ENCODE data around the gene FCHO1. TPM values are rescaled to one million over a fixed set of nuclear protein-coding genes. Genes with fewer than 3 reads are reported as not detected.
"Not testable (repeated sequence)": the region's sequence is repeated elsewhere in the genome, so short reads cannot be mapped to it uniquely, and the experiment has no call there.

The FCHO1 gene
- total RNA-seq, 2 experiments from 2014 or later: 40.7 to 43.1 TPM

DNA sequence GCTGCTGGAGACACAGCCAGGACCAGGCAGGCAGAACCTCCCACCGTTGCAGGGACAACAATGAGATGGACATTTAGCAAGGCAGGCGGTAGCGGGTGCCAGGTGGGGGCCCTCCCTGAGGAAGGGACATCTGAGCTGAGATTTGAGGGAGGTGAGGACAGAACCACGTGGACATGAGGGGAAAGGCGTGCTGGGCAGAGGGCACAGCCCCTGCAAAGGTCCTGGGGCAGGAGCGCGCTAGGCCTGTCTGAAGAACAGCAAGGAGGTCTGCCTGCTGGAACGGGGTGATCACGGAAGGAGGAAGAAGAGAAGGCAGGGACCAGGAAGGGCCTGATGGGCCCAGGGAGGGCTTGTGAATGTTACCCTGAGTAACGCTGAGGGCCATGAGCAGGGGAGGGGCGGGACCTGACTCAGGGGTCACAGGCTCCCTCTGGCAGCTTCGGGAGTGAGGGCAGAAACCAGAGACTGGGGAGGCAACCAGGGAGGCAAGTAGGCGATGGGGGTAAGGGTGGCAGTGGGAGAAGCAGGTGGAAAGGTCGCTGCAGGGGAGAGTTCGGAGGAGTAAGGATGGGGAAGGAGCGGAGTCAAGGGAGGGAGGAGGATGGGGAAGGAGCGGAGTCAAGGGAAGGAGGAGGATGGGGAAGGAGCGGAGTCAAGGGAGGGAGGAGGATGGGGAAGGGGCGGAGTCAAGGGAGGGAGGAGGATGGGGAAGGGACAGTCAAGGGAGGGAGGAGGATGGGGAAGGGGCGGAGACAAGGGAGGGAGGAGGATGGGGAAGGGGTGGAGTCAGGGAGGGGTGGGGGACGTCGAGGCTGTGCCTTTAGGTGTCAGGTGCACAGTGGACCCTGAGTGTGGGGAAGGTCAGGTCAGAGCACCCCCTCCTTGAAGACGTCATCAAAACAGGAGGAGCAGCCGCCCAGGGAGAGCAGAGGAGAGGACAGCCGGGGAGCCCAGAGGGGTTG is 28.0 kb downstream of the FCHO1 start:
- no peak overlapping the region for H3K4me3 Mint-ChIP-seq
- H3K36me3 Mint-ChIP-seq (ENCODE audit: low read depth): peaks cover 77% of the 10 kb centered on the region

GRCh38 chr19:17780781-17781180 is 29.5 kb downstream of the FCHO1 start:
- peaks cover 51% of the 10 kb centered on the region for H3K36me3 ChIP-seq (ENCODE audit: insufficient read depth, low read length)
- Mint-ChIP-seq H3K4me3 (no peak overlapping the region), H3K27ac (no peak overlapping the region), H3K36me3 (ENCODE audit: low read depth) (peaks cover 68% of the 10 kb centered on the region), H3K4me1 (ENCODE audit: low read depth) (peaks cover 15% of the 10 kb centered on the region), H3K27me3 (no peaks in the 10 kb centered on the region), H3K9me3 (no peaks in the 10 kb centered on the region)
- no peaks in the 10 kb centered on the region for H3K9me3 ChIP-seq (ENCODE audit: control insufficient read depth in 1 of 2, insufficient read depth in 1 of 2, low read length in 2 of 2)
- POLR2A ChIA-PET: no interaction called here
- DNase-seq: no peak
- no peaks in the 10 kb centered on the region for H3K27me3 ChIP-seq (ENCODE audit: control insufficient read depth in 1 of 2, insufficient read depth in 2 of 2, low read length in 2 of 2)
- intact Hi-C loops (cut with DNase I, micrococcal nuclease): loop anchor here in 1 of 2 experiments (5.0 kb wide), 1 partner anchor 152 kb away; the partner anchor contains the start of gene CCDC124
- TF ChIP-seq, protein P1, sequence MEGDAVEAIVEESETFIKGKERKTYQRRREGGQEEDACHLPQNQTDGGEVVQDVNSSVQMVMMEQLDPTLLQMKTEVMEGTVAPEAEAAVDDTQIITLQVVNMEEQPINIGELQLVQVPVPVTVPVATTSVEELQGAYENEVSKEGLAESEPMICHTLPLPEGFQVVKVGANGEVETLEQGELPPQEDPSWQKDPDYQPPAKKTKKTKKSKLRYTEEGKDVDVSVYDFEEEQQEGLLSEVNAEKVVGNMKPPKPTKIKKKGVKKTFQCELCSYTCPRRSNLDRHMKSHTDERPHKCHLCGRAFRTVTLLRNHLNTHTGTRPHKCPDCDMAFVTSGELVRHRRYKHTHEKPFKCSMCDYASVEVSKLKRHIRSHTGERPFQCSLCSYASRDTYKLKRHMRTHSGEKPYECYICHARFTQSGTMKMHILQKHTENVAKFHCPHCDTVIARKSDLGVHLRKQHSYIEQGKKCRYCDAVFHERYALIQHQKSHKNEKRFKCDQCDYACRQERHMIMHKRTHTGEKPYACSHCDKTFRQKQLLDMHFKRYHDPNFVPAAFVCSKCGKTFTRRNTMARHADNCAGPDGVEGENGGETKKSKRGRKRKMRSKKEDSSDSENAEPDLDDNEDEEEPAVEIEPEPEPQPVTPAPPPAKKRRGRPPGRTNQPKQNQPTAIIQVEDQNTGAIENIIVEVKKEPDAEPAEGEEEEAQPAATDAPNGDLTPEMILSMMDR (IDR thresholded peaks at IDR 0.05): no peak
- H3K4me3 ChIP-seq (ENCODE audit: low read length): no peak overlapping the region
- CTCF ChIA-PET: no interaction called here
- no peak for ATAC-seq (ENCODE audit: poor library complexity)
- peaks cover 10% of the 10 kb centered on the region for H3K4me1 ChIP-seq (ENCODE audit: insufficient read depth, low read length)
- no peak overlapping the region for H3K27ac ChIP-seq (ENCODE audit: low read depth in 1 of 2, low read length in 2 of 2)

More for the DNA sequence above, 28.0 kb downstream of the FCHO1 start:
- intact Hi-C loops (cut with DNase I, micrococcal nuclease): no loop called here
- peaks cover 51% of the 10 kb centered on the region for H3K36me3 ChIP-seq (ENCODE audit: insufficient read depth, low read length)
- peak in 2 of 14 experiments; percentile 46 to 54 for DNase-seq
- peaks cover 10% of the 10 kb centered on the region for H3K4me1 Mint-ChIP-seq (ENCODE audit: low read depth)
- H3K27ac ChIP-seq (ENCODE audit: low read depth in 1 of 2, low read length in 2 of 2): peak overlapping the region in 1 of 2 donors; percentile 16
- ChIA-PET CTCF (no interaction called here), POLR2A (no interaction called here)
- H3K9me3 ChIP-seq (ENCODE audit: control insufficient read depth in 1 of 2, insufficient read depth in 1 of 2, low read length in 2 of 2): no peaks in the 10 kb centered on the region
- H3K4me1 ChIP-seq (ENCODE audit: insufficient read depth, low read length): peaks cover 5% of the 10 kb centered on the region
- no peaks in the 10 kb centered on the region for H3K27me3 ChIP-seq (ENCODE audit: control insufficient read depth in 1 of 2, insufficient read depth in 2 of 2, low read length in 2 of 2)
- no peaks in the 10 kb centered on the region for H3K27me3 Mint-ChIP-seq
- ATAC-seq (ENCODE audit: poor library complexity): no peak
- TF ChIP-seq, protein P1 (IDR thresholded peaks at IDR 0.05): no peak
- H3K4me3 ChIP-seq (ENCODE audit: low read length): no peak overlapping the region
- H3K9me3 Mint-ChIP-seq: no peaks in the 10 kb centered on the region
- peak overlapping the region; percentile 51 for H3K27ac Mint-ChIP-seq

DNA sequence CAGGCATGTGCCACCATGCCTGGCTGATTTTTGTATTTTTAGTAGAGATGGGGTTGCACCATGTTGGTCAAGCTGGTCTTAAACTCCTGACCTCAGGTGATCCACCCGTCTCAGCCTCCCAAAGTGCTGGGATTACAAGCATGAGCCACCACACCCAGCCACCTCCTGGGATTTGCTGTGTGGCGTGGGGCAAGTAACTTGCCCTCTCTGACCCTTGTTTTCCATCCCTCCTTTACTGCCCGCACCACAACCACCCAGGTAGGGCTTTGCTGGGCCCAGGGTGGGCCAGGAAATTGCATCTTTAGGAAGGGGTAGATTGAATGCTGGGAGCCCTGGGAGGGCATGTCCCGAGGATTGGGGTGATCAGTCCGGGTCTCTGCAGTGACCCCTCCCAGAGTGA is 32.4 kb downstream of the FCHO1 start:
- H3K27ac ChIP-seq (ENCODE audit: low read depth in 1 of 2, low read length in 2 of 2); H3K4me3 ChIP-seq (ENCODE audit: low read length); H3K27ac Mint-ChIP-seq; H3K4me3 Mint-ChIP-seq; H3K9me3 Mint-ChIP-seq; H3K27me3 Mint-ChIP-seq; DNase-seq; H3K27me3 ChIP-seq (ENCODE audit: control insufficient read depth in 1 of 2, insufficient read depth in 2 of 2, low read length in 2 of 2); H3K9me3 ChIP-seq (ENCODE audit: control insufficient read depth in 1 of 2, insufficient read depth in 1 of 2, low read length in 2 of 2); ATAC-seq (ENCODE audit: poor library complexity): not testable (repeated sequence)
- CTCF ChIA-PET: interaction anchor here (0.9 to 2.5 kb wide), 6 partner anchors 18 to 149 kb away, joined by 3 to 12 read pairs (median 4); partner anchors contain the start of genes CCDC124 and RPL18A
- Histone ChIP-seq H3K4me1 (ENCODE audit: insufficient read depth, low read length) (peaks cover 10% of the 10 kb centered on the region), H3K36me3 (ENCODE audit: insufficient read depth, low read length) (peaks cover 54% of the 10 kb centered on the region)
- intact Hi-C loops (cut with DNase I, micrococcal nuclease): loop anchor here (1.0 to 5.0 kb wide), 5 partner anchors 33 to 149 kb away; partner anchors contain the start of genes CCDC124 (in 1 of the 2) and FCHO1 (in 1 of the 2)
- Mint-ChIP-seq H3K4me1 (ENCODE audit: low read depth) (peaks cover 15% of the 10 kb centered on the region), H3K36me3 (ENCODE audit: low read depth) (peaks cover 67% of the 10 kb centered on the region)
- POLR2A ChIA-PET: interaction anchor here (1.1 kb wide), 1 partner anchor 12 kb away, joined by 3 read pairs; no protein-coding TSS in a partner anchor

All from CD4-positive, alpha-beta T cell (primary cell).